ENCODE measurements around the gene PARP6. TPM values are rescaled to one million over a fixed set of nuclear protein-coding genes. Genes with fewer than 3 reads are reported as not detected.

The PARP6 gene
- total RNA-seq, 4 donors from 2014 or later: 51.3 to 84.0 (median 64.8) TPM

DNA sequence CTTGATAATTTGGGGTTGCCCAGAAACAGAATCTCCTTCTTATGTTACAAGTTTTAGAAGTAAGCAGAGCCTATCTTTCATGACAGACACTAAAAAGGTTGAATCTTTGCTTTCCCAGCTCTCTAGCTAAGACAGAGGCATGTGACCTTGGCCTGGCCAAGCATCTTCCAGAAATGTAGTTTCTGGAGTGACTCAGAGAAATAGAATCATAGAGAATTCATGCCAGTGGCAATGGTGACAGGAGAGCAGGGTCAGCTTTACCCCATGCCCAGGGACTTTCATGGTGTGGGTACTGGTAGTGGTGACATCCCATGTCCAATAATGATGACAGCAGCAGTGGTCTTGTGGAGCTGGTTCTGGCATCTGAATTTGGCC lies 4.0 kb upstream of the PARP6 start:
- no peak for TF ChIP-seq CTCF (IDR thresholded peaks at IDR 0.05; ENCODE audit: low read depth)

DNA sequence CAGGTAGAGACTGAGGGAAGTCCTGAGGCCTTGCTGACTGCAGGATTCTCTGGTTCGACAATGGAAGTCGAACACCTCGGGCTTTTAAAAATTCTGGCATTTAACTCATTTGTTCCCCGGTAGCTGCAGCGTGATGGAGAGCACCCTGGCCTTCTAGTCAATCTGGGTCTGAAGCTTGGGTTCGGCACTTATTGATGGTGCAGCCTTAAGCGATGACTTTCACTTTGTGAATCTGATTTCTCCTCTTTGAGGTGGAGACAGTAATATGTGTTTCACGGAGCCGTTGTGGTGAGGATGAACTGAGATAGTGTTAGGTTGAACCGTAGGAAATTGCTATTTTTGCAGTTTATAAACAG lies 621 bp upstream of the PARP6 start:
- no peak for TF ChIP-seq CTCF (IDR thresholded peaks at IDR 0.05; ENCODE audit: low read depth)

- TF ChIP-seq CTCF (IDR thresholded peaks at IDR 0.05; ENCODE audit: low read depth): no peak
Observed at GRCh38 chr15:72271895-72272212, 500 bp downstream of the PARP6 start.

DNA sequence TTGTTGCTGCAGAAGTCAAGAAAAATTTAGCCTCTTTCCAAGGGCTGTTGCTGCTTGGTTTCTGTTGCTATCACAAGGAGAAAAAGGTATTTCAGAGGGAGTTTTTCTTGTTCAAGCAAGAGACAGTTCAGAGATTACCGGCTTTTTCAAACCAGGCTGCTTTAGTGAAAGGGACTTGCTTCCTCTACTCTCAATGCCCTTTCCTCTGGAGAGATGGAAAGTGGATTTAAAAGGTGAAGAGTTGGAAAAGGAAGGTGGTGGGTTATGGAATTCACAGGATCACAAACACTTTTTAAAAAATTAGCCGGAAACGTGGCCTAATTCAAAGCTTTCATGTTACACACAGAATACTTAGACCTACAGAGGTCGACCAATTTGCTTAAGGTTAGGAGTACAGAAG lies 1.1 kb downstream of the PARP6 start:
- no peak for TF ChIP-seq CTCF (IDR thresholded peaks at IDR 0.05; ENCODE audit: low read depth)

- TF ChIP-seq CTCF (IDR thresholded peaks at IDR 0.05; ENCODE audit: low read depth): no peak
Observed at GRCh38 chr15:72269739-72270138, 2.6 kb downstream of the PARP6 start.

DNA sequence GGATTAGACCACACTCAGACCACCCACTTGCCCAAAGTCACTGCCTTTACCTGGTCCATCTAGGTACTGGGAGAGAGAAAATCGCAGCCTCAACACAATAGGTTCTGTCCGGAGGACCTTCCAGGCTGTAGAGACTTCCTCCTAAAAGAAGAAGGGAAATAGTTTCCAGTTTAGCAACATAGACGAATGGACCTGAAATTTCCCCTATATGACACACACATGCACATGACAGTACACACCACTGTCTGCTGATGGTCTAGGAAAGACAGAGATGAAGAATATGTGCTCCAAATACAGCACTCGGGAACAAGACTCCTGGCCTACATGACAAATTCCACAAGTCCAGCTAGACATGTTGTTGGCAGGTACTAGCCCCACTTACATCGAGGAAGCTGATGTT lies 7.3 kb downstream of the PARP6 start:
- TF ChIP-seq CTCF (IDR thresholded peaks at IDR 0.05; ENCODE audit: low read depth): no peak

DNA sequence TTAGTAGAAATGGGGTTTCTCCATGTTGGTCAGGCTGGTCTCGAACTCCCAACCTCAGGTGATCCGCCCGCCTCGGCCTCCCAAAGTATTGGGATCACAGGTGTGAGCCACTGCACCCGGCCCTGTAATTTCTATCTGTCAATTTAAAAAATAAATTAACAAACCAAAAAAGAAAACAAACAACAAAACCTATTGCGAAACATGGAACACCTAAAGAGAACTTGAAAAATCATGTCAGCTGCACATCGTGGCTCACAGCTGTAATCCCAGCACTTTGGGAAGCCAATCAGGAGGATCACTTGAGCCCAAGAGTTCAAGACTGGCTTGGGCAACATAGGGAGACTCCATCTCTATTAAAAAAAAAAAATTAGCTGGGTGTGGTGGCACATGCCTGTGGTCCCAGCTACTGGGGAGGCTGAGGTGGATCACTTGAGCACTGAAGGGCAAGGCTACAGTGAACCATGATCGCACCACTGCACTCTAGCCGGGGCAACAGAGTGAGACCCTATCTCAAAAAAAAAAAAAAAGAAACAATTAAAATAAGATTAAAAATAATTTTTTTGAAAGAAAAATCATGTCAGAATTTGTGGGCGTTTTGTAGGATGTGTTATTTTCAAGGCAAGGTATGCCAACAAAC lies 19.6 kb downstream of the PARP6 start:
- no peak for TF ChIP-seq CTCF (IDR thresholded peaks at IDR 0.05; ENCODE audit: low read depth)

All from subcutaneous adipose tissue (tissue), 4 donors.